Measurements from ENCODE around the gene ZXDC.

Gene ZXDC

GRCh38 chr3:126436826-126437717, 38.6 kb downstream of the ZXDC start:
- H3K4me3 ChIP-seq (ENCODE audit: low read depth, low read length): no peak overlapping the region
- no peak for DNase-seq (ENCODE audit: low read depth)
- TF ChIP-seq CTCF (conservative IDR thresholded peaks at IDR 0.05; ENCODE audit: low read depth, low read length): no peak

- no peak for TF ChIP-seq CTCF (conservative IDR thresholded peaks at IDR 0.05; ENCODE audit: low read depth, low read length)
- no peak for DNase-seq (ENCODE audit: low read depth)
- no peak overlapping the region for H3K4me3 ChIP-seq (ENCODE audit: low read depth, low read length)
Measured at GRCh38 chr3:126435456-126436315, 40.0 kb downstream of the ZXDC start.

GRCh38 chr3:126434931-126435411, 40.7 kb downstream of the ZXDC start:
- TF ChIP-seq CTCF (conservative IDR thresholded peaks at IDR 0.05; ENCODE audit: low read depth, low read length): no peak
- DNase-seq (ENCODE audit: low read depth): no peak
- no peak overlapping the region for H3K4me3 ChIP-seq (ENCODE audit: low read depth, low read length)

GRCh38 chr3:126434264-126434590, 41.5 kb downstream of the ZXDC start:
- H3K4me3 ChIP-seq (ENCODE audit: low read depth, low read length): no peak overlapping the region
- TF ChIP-seq CTCF (conservative IDR thresholded peaks at IDR 0.05; ENCODE audit: low read depth, low read length): no peak
- DNase-seq (ENCODE audit: low read depth): no peak

- DNase-seq (ENCODE audit: low read depth): no peak
- TF ChIP-seq CTCF (conservative IDR thresholded peaks at IDR 0.05; ENCODE audit: low read depth, low read length): no peak
- no peak overlapping the region for H3K4me3 ChIP-seq (ENCODE audit: low read depth, low read length)
Measured at GRCh38 chr3:126433496-126434263, 42.0 kb downstream of the ZXDC start.

- H3K4me3 ChIP-seq (ENCODE audit: low read depth, low read length): no peak overlapping the region
- DNase-seq (ENCODE audit: low read depth): no peak
- TF ChIP-seq CTCF (conservative IDR thresholded peaks at IDR 0.05; ENCODE audit: low read depth, low read length): no peak
Measured at GRCh38 chr3:126433105-126433430, 42.6 kb downstream of the ZXDC start.

Measured in choroid plexus epithelial cell (primary cell).